IPS DF 6.9 (cell line): Measurements from ENCODE around the gene GET3.
A peak's percentile ranks its signal among the peaks of the same experiment; 100 is the strongest.
"Not testable (repeated sequence)": the region's sequence is repeated elsewhere in the genome, so short reads cannot be mapped to it uniquely, and the experiment has no call there.

Source experiments
- DNase-seq: peaks from one replicate; pipeline ENCODE4 v3.0.0-alpha.2; 2013; ENCODE audit warnings: low read depth, low spot score
- H3K27ac ChIP-seq: one replicate; pipeline ENCODE4 v1.5.1; 2013; ENCODE audit warnings: low read length, control low read depth
- H3K27me3 ChIP-seq: 2 replicates; pipeline ENCODE4 v1.6.1; 2013; ENCODE audit warnings: mild to moderate bottlenecking, low read length; ENCODE audit not compliant: control insufficient read depth, insufficient read depth
- H3K36me3 ChIP-seq: 2 replicates; pipeline ENCODE4 v1.6.1; 2013; ENCODE audit warnings: low read length; ENCODE audit not compliant: control insufficient read depth, insufficient read depth
- H3K4me1 ChIP-seq: 2 replicates; pipeline ENCODE4 v1.6.1; 2013; ENCODE audit warnings: low read length; ENCODE audit not compliant: control insufficient read depth, insufficient read depth
- H3K4me3 ChIP-seq: 2 replicates; pipeline ENCODE4 v1.5.1; 2013; ENCODE audit warnings: mild to moderate bottlenecking, low read length
- H3K9me3 ChIP-seq: 2 replicates; pipeline ENCODE4 v1.6.1; 2013; ENCODE audit warnings: low read length, inconsistent platforms; ENCODE audit not compliant: control insufficient read depth, insufficient read depth
- WGBS: extraction: QIAGEN DNeasy Blood & Tissue Kit; methylation state at CpG from one replicate; pipeline ENCODE4 v1.1.7; 2013; ENCODE audit warnings: mixed read lengths, missing lambda C conversion rate; ENCODE audit not compliant: insufficient read length, insufficient coverage; 5-methylcytosine and 5-hydroxymethylcytosine counted together

The GET3 gene

DNA sequence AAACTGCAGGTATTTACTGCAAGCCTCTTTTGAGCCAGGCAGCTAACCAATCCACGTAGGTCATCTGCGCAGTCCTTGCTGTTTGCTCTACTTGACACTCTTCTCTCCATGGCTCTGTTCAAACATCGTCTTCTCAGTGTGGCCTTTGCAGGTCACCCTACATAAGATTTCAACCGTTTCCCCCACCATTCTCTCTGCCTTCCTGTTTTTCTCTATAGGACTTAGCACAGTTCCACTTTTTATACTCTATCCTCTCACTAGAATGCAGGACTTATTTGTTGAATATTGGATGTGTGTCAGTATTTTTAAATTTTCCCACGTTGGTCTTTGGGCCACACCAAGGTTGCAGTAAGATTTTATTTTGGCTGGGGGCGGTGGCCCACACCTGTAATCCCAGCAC lies 39.2 kb upstream of the GET3 start:
- Histone ChIP-seq H3K9me3 (no peaks in the 10 kb centered on the region), H3K4me1 (no peaks in the 10 kb centered on the region), H3K27me3 (no peaks in the 10 kb centered on the region), H3K27ac (no peak overlapping the region), H3K4me3 (no peak overlapping the region), H3K36me3 (peaks cover 26% of the 10 kb centered on the region)
- no peak for DNase-seq
- whole genome bisulfite sequencing: no CpG with 5 or more reads among the region's 6 CpGs

DNA sequence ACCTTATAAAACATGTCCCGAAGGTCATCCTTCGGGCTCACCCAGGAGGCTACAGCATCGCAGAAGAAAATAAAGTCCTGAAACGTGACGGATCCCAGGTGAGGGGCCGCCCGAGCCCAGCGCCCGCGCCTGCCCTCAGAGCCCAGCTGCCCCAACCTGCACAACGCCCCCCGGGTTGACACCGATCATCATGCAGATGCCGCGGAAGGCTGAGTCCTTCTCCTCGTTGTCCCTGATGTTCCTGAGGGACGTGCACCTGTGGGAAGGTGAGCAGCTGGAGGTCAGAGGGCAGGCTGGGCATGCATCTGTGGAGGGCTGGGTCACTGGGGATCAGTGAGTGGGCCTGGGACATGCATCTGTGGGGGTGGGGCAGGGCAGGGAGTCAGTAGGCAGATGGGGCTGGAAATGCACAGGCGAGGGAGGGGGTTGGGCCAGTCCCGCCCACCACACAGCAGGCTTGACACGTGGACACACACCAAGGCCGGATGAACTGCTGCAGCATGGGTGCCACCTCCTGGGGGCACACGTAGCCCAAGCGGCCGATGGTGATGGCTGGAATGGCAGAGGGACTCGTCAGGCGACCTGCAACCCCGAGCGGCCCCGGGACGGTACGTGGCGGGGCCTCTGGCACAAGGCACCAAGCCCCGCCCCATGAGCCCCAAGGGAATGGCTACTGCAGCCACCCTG lies 35.6 kb upstream of the GET3 start:
- H3K27ac ChIP-seq: no peak overlapping the region
- DNase-seq: no peak
- H3K4me1 ChIP-seq: peaks cover 1% of the 10 kb centered on the region; the same call in 1 of the 2 replicates
- peaks cover 44% of the 10 kb centered on the region for H3K36me3 ChIP-seq
- H3K27me3 ChIP-seq: no peaks in the 10 kb centered on the region
- no CpG with 5 or more reads among the region's 33 CpGs for WGBS
- H3K9me3 ChIP-seq: no peaks in the 10 kb centered on the region
- no peak overlapping the region for H3K4me3 ChIP-seq

DNA sequence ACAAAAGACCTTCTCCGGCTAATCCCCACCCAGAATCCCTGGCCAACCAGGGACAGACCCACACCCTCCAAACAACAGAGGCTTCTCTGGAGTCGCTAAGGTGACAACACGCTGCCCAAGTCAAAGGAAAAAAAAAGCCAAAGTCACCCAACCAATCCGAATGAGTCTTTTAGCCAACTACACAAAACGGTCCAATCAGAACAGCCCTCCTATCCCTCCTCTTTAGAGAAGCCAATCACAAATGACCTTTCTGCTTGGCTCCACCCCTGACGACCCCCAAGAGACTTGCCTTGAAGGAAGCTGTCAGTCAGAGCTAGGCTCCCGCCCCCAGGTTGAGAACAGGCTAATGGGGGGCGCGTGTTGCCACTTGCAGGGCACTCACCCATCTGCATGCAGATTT lies 34.3 kb upstream of the GET3 start:
- peaks cover 44% of the 10 kb centered on the region for H3K36me3 ChIP-seq
- peak; percentile 93 for DNase-seq

DNA sequence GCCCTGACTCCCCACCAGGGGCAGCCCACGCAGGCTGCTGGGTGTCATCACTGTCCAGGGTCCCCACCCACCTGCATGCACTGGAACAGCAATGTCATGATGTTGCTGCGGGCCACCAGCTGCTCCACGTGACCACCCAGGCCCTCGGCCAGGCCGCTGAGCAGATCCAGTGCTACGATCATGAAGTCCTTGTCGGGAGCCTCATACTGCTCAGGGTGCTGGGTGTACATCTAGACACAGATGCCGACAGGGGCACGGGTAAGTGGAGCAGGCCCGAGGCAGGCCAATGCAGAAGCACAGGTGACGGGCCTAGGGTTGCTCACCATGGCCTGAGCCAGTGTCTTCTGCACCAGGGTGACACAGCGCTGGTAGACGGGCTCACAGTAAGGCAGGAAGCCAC lies 32.1 kb upstream of the GET3 start:
- no CpG with 5 or more reads among the region's 13 CpGs for WGBS
- no peak overlapping the region for H3K4me3 ChIP-seq
- no peak overlapping the region for H3K27ac ChIP-seq
- peaks cover 52% of the 10 kb centered on the region for H3K36me3 ChIP-seq
- peaks cover 1% of the 10 kb centered on the region; the same call in 1 of the 2 replicates for H3K4me1 ChIP-seq
- H3K9me3 ChIP-seq: no peaks in the 10 kb centered on the region
- no peaks in the 10 kb centered on the region for H3K27me3 ChIP-seq
- DNase-seq: no peak

More for the DNA sequence above, 34.3 kb upstream of the GET3 start:
- no peaks in the 10 kb centered on the region for H3K27me3 ChIP-seq
- no peak overlapping the region for H3K27ac ChIP-seq
- H3K4me3 ChIP-seq: no peak overlapping the region
- WGBS: no CpG with 5 or more reads among the region's 9 CpGs
- no peaks in the 10 kb centered on the region for H3K9me3 ChIP-seq
- peaks cover 1% of the 10 kb centered on the region; the same call in 1 of the 2 replicates for H3K4me1 ChIP-seq

DNA sequence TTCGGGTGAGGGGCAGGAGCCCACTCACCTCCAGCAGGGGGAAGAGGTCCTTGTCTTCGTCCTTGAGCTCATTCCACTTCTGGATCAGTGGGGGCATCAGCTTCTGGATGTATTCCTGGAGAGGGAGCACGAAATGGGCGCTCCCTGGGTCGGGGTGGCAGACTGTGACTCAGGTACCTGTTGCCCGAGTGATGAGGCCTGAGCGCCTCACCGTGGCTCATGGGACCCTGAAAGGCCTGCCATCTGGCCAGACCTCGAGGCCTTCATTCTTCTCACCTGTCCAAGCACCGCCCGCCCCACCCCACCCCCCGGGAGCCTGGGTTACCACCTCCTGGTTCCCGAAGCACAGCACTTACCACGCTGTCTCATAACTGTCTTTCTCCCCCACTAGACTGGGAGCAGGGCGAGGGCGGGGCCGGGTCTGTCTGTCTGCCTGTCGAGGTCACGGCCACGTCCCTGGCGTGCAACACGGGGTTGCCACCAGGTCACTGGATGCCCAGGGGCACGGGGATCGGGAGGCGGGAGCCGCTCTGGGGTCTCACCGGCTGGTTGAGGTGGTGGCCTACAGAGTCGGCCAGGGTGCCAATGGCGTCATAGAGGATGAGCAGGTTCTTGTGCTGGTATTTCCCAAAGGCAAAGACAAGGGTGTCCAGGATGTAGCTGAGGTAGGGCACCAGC lies 31.5 kb upstream of the GET3 start:
- DNase-seq: no peak
- peaks cover 51% of the 10 kb centered on the region for H3K36me3 ChIP-seq
- WGBS: no CpG with 5 or more reads among the region's 29 CpGs
- no peak overlapping the region for H3K27ac ChIP-seq
- no peak overlapping the region for H3K4me3 ChIP-seq
- H3K9me3 ChIP-seq: no peaks in the 10 kb centered on the region
- no peaks in the 10 kb centered on the region for H3K27me3 ChIP-seq
- peaks cover 1% of the 10 kb centered on the region; the same call in 1 of the 2 replicates for H3K4me1 ChIP-seq

DNA sequence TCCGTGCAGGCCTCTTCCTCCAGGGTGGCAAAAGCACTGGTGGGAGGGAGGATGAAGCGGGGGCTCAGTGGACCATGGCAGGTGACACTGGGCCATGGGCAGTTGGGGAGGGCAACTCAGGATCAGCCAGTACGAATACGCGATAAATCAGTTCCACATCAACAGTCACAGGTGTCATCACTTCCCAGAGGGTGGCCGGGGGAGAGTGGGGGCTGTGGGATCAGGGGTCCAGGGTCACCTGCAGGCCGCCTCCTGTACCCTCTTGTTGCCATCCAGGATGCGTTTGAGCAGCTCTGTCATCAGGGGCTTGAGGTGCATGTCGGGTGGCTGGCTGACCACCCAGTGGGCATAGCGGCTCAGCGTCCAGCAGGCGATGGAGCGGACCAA lies 31.0 kb upstream of the GET3 start:
- Histone ChIP-seq H3K36me3 (peaks cover 49% of the 10 kb centered on the region), H3K4me1 (peaks cover 1% of the 10 kb centered on the region; the same call in 1 of the 2 replicates), H3K9me3 (no peaks in the 10 kb centered on the region), H3K27me3 (no peaks in the 10 kb centered on the region), H3K4me3 (no peak overlapping the region), H3K27ac (no peak overlapping the region)
- WGBS: no CpG with 5 or more reads among the region's 13 CpGs
- DNase-seq: no peak

DNA sequence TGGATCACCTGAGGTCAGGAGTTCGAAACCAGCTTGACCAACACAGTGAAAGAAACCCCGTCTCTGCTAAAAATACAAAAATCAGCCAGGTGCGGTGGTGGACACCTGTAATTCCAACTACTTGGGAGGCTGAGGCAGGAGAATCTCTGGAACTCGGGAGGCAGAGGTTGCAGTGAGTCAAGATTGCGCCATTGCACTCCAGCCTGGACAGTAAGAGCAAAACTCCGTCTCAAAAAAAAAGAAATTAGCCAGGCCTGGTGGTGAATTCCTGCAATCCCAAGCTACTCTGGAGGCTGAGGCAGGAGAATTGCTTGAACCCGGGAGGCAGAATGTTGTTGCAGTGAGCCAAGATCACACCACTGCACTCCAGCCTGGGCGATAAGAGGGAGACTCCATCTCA lies 28.7 kb upstream of the GET3 start:
- Histone ChIP-seq H3K9me3 (no peaks in the 10 kb centered on the region), H3K4me3 (no peak overlapping the region), H3K27ac (no peak overlapping the region), H3K36me3 (peaks cover 43% of the 10 kb centered on the region), H3K4me1 (no peaks in the 10 kb centered on the region), H3K27me3 (no peaks in the 10 kb centered on the region)
- no peak for DNase-seq
- WGBS: no CpG with 5 or more reads among the region's 8 CpGs

DNA sequence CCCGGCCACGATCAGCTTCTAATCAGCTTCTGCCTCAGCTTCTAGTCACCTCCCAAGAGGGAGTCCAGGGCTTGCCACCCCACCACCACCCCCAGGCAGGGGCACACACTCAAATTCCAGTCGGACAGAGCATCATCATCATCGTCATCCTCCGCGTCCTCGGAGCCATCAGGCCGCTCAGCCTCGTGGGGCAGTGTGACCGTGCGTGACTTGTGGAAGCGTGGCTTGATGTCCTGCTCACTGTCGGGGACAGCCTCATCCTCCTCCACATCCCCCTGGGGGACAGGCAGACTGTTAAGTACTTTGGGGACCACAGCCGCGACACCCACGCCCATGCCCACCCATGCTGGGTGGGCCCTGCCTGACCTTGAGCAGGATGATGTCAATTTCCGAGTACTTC lies 26.1 kb upstream of the GET3 start:
- no peaks in the 10 kb centered on the region for H3K27me3 ChIP-seq
- no peak overlapping the region for H3K27ac ChIP-seq
- no CpG with 5 or more reads among the region's 17 CpGs for WGBS
- no peaks in the 10 kb centered on the region for H3K9me3 ChIP-seq
- H3K4me1 ChIP-seq: no peaks in the 10 kb centered on the region
- no peak overlapping the region for H3K4me3 ChIP-seq
- no peak for DNase-seq
- peaks cover 53% of the 10 kb centered on the region for H3K36me3 ChIP-seq

DNA sequence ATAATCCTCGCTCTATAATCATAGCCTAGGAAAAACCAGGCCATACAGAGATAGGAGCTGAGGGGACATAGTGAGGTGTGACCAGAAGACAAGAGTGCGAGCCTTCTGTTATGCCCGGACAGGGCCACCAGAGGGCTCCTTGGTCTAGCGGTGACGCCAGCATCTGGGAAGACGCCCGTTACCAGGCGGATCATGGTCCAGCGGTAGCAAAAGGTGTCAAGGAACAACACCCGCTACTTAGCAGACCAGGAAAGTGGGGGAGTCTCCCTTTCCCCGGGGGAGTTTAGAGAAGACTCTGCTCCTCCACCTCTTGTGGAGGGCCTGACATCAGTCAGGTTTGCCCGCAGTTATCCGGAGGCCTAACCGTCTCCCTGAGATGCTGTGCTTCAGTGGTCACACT lies 25.2 kb upstream of the GET3 start:
- not testable (repeated sequence) for DNase-seq, H3K9me3 ChIP-seq, H3K4me3 ChIP-seq, H3K4me1 ChIP-seq, H3K27ac ChIP-seq, H3K27me3 ChIP-seq
- peaks cover 50% of the 10 kb centered on the region for H3K36me3 ChIP-seq
- WGBS: no CpG with 5 or more reads among the region's 14 CpGs

DNA sequence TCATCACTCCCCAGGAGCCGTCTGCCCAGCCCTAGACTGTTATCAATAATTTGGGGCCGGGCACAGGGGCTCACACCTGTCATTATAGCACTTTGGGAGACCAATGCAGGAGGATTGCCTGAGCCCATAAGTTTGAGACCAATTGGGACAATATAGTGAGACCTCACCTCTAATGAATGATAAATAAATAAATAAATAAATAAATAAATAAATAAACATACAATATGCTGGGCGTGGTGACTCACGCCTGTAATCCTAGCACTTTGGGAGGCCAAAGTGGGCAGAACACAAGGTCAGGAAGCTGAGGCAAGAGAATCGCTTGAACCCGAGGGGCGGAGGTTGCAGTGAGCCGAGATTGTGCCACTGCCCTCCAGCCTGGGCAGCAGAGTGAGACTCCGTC lies 24.0 kb upstream of the GET3 start:
- peaks cover 50% of the 10 kb centered on the region for H3K36me3 ChIP-seq
- H3K4me1 ChIP-seq, H3K27ac ChIP-seq, DNase-seq, H3K27me3 ChIP-seq, H3K9me3 ChIP-seq, H3K4me3 ChIP-seq: not testable (repeated sequence)
- no CpG with 5 or more reads among the region's 9 CpGs for WGBS

DNA sequence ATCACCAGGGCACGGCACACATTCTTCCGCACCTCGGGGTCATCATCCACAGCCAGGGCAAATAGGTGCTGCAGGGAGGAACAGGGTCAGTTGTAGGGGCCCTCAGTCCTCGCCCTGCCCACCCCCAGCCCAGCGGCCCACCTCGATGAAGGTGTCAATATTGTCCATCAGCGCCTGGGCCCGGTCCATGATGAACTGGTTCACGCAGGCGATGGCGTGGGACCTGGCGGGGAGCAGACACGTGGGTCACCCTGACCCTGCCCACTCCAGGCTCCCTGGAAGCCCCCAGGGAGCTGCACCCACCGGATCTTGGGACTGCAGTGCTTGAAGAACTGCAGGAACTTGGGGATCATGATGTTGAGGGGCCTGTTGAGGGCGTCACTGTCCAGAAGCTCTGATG lies 22.2 kb upstream of the GET3 start:
- no peaks in the 10 kb centered on the region for H3K4me1 ChIP-seq
- H3K36me3 ChIP-seq: peaks cover 47% of the 10 kb centered on the region
- no peak overlapping the region for H3K27ac ChIP-seq
- H3K27me3 ChIP-seq: no peaks in the 10 kb centered on the region
- no peaks in the 10 kb centered on the region for H3K9me3 ChIP-seq
- H3K4me3 ChIP-seq: no peak overlapping the region
- no CpG with 5 or more reads among the region's 15 CpGs for WGBS
- no peak for DNase-seq
